ENCODE results near the gene HOXB8. TPM values are rescaled to one million over a fixed set of nuclear protein-coding genes. Genes with fewer than 3 reads are reported as not detected.

The HOXB8 gene
- total and polyA plus RNA-seq, 2 of the 13 experiments (the other 11 are each of a cell fraction or from before 2014, with no cell fraction given): not detected

DNA sequence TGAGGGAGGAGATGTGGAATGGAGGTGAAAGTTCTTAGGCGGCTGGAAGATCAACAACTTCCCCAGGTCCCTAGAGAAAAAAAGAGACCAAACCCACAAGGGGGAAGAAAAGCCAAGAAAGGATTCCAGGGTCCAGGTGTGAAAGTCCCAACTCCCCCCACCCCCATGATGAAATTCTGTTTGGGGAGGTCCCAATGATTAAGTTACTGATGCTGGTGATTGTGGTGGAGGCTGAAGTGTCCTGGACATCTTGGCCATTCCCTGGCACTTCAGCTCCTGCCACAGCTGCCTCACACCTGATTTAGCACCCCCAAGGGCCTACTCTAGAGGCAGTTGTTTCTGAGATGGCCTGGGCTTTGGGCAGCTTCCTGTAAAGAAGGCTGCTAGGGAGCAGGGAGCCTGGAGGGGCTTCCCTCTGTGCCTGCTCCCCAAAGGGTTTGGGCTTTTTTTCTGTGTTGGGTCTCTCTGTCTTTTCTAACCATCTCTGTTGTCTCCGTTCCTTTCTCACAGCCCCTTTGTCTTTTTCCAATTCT, 50.0 kb downstream of the HOXB8 start:
- Histone ChIP-seq H3K4me3 (replicated peaks in 1 of 3; ENCODE audit: insufficient read depth in 1 of 3, low read depth in 2 of 3, low read length in 3 of 3) (no peak overlapping the region), H3K79me2 (ENCODE audit: insufficient read depth, low read length) (no peaks in the 10 kb centered on the region), H3K36me3 (replicated peaks in 1 of 2; ENCODE audit: control insufficient read depth in 1 of 2, insufficient read depth in 2 of 2, low read length in 2 of 2) (no peaks in the 10 kb centered on the region), H3K4me1 (ENCODE audit: insufficient read depth, low read length) (no peaks in the 10 kb centered on the region), H3K4me2 (ENCODE audit: low read depth, low read length) (no peak overlapping the region), H3K9me3 (ENCODE audit: low read length) (no peaks in the 10 kb centered on the region), H3K27ac (ENCODE audit: extremely low read length, insufficient read depth, low read length) (no peak overlapping the region), H3K9ac (ENCODE audit: insufficient read depth, low read depth, low read length) (no peak overlapping the region), H3K27me3 (ENCODE audit: control insufficient read depth in 1 of 2, insufficient read depth in 2 of 2, low read length in 2 of 2) (peaks cover 14 to 94% of the 10 kb centered on the region in 2 experiments), H4K20me1 (ENCODE audit: insufficient read depth, low read length) (0 out of 2 replicates have a peak, but pooled peaks cover 4% of the 10 kb centered on the region), H2AFZ (ENCODE audit: low read length) (no peak overlapping the region)
- BruUV-seq (replicated peaks): no TSS peak
- ChIA-PET POLR2A (no interaction called here), CTCF (ENCODE audit: low intra/inter-chr PET ratio, low total read pairs) (no interaction called here)
- DNase-seq (ENCODE audit: low spot score): no peak
- in situ Hi-C loops (cut with HindIII; ENCODE audit: extremely low pct_ligation_motif_present, low pct_unique_long_range_greater_than_20kb): no loop called here
- TF ChIP-seq MTA1 (CRISPR knock-in tag; IDR thresholded peaks at IDR 0.05; ENCODE audit: borderline replicate concordance) (no peak), JUND (CRISPR knock-in tag; IDR thresholded peaks at IDR 0.05) (no peak), BRD4 (CRISPR knock-in tag; IDR thresholded peaks at IDR 0.05) (no peak), ZNF225 (CRISPR knock-in tag; IDR thresholded peaks at IDR 0.05) (no peak), FIP1L1 (IDR thresholded peaks at IDR 0.05; ENCODE audit: borderline replicate concordance, insufficient read depth, low read depth, low read length) (no peak), TCF7 (IDR thresholded peaks at IDR 0.05; ENCODE audit: low read depth) (no peak), ZNF780A (CRISPR knock-in tag; IDR thresholded peaks at IDR 0.05) (no peak)
- WGBS (ENCODE audit: low lambda C conversion rate): 4% methylated on average over 2 of the region's 2 CpGs
- intact Hi-C loops (cut with micrococcal nuclease; ENCODE audit: unreplicated experiment): no loop called here
- no peak for ATAC-seq
- FAIRE-seq: no peak

DNA sequence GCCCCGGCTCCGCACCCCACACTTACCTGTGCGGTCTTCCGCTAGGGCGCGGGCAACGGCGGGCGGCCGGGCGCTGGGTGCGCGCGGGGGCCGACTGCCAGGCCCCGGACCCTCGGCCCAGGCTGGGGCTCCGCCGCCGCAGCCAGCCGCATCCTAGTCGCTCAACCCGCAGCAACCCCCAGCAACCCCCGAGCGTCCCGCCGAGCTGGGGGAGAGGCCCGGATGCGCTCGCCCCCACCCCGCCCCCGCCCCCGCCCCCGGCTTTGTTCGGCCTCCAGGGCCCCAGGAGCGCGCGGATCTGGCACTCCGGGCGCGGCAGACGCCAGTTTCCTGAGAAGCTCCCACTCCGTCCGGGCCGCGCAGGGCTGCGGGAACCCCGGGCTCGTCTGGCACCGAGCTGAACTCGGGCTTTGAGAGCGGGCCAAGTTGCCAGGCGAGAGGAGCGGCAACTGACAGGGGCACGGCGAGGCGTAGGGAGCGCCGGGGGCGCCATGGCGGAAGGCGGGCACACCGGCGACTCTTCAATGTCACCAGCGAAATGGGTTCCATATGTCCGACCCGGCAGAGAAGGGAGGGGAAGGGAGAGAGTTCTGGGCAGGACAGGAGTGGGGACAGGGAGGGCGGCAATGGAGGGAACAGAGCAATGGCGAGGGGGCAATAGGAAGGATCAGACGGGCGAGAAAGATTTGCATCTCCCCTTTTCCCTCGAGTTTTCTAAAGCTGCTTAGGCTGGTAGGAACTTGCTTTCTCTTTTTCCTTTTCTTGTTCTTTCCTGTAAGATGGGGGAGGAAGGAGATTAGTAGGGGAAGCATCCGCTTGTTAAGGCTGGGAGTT, 50.7 kb downstream of the HOXB8 start:
- Histone ChIP-seq H3K36me3 (replicated peaks in 1 of 2; ENCODE audit: control insufficient read depth in 1 of 2, insufficient read depth in 2 of 2, low read length in 2 of 2) (no peaks in the 10 kb centered on the region), H4K20me1 (ENCODE audit: insufficient read depth, low read length) (no peaks in the 10 kb centered on the region), H3K9ac (ENCODE audit: insufficient read depth, low read depth, low read length) (no peak overlapping the region), H3K9me3 (ENCODE audit: low read length) (no peaks in the 10 kb centered on the region), H3K27ac (ENCODE audit: extremely low read length, insufficient read depth, low read length) (no peak overlapping the region), H3K79me2 (ENCODE audit: insufficient read depth, low read length) (no peaks in the 10 kb centered on the region), H3K4me3 (replicated peaks in 1 of 3; ENCODE audit: insufficient read depth in 1 of 3, low read depth in 2 of 3, low read length in 3 of 3) (no peak overlapping the region), H3K27me3 (ENCODE audit: control insufficient read depth in 1 of 2, insufficient read depth in 2 of 2, low read length in 2 of 2) (peaks cover 20 to 94% of the 10 kb centered on the region in 2 experiments), H3K4me1 (ENCODE audit: insufficient read depth, low read length) (no peaks in the 10 kb centered on the region), H3K4me2 (ENCODE audit: low read depth, low read length) (no peak overlapping the region), H2AFZ (ENCODE audit: low read length) (no peak overlapping the region)
- ChIA-PET CTCF (ENCODE audit: low intra/inter-chr PET ratio, low total read pairs) (no interaction called here), POLR2A (no interaction called here)
- FAIRE-seq (no peak), ATAC-seq (no peak), DNase-seq (ENCODE audit: low spot score) (no peak)
- WGBS (ENCODE audit: low lambda C conversion rate): 34% methylated on average over 47 of the region's 73 CpGs
- no TSS peak for BruUV-seq (replicated peaks)
- TF ChIP-seq ZNF724P (CRISPR knock-in tag; IDR thresholded peaks at IDR 0.05; ENCODE audit: borderline replicate concordance): no peak
- TF ChIP-seq U2AF2 (IDR thresholded peaks at IDR 0.05; ENCODE audit: low read depth, low read length): no peak
- intact Hi-C loops (cut with micrococcal nuclease; ENCODE audit: unreplicated experiment) (no loop called here), in situ Hi-C loops (cut with HindIII; ENCODE audit: extremely low pct_ligation_motif_present, low pct_unique_long_range_greater_than_20kb) (no loop called here)

Data from HepG2 (cell line).